ENCODE measurements around the gene MATCAP1. TPM values are rescaled to one million over a fixed set of nuclear protein-coding genes. Genes with fewer than 3 reads are reported as not detected.

Gene MATCAP1
- total RNA-seq, 1 donor from 2014 or later = 79.7 TPM

GRCh38 chr16:67161595-67162058 lies 22.1 kb downstream of the MATCAP1 start:
- intact Hi-C loops (cut with micrococcal nuclease) = loop anchor here (1.0 to 10.0 kb wide), 5 partner anchors 13 to 923 kb away; partner anchors contain the start of genes CTCF, NFATC3 and PDP2

- intact Hi-C loops (cut with micrococcal nuclease) = loop anchor here (1.0 to 2.0 kb wide), 13 partner anchors 9 to 205 kb away; partner anchors contain the start of genes B3GNT9, E2F4, FHOD1 and MATCAP1
Observed at GRCh38 chr16:67158637-67159600, 24.8 kb downstream of the MATCAP1 start.

GRCh38 chr16:67157892-67158635 lies 25.7 kb downstream of the MATCAP1 start:
- intact Hi-C loops (cut with micrococcal nuclease) = loop anchor here (2.0 kb wide), 1 partner anchor 173 kb away; no protein-coding TSS in a partner anchor

- intact Hi-C loops (cut with micrococcal nuclease) = no loop called here
Observed at GRCh38 chr16:67157106-67157748, 26.5 kb downstream of the MATCAP1 start.

GRCh38 chr16:67156143-67156844 lies 27.5 kb downstream of the MATCAP1 start:
- intact Hi-C loops (cut with micrococcal nuclease) = no loop called here

- intact Hi-C loops (cut with micrococcal nuclease) = loop anchor here (1.0 kb wide), 4 partner anchors 137 to 208 kb away; no protein-coding TSS in a partner anchor
Observed at GRCh38 chr16:67155295-67156142, 28.2 kb downstream of the MATCAP1 start.

- intact Hi-C loops (cut with micrococcal nuclease) = loop anchor here (1.0 kb wide), 4 partner anchors 136 to 207 kb away; no protein-coding TSS in a partner anchor
Observed at GRCh38 chr16:67154578-67155294, 29.0 kb downstream of the MATCAP1 start.

- intact Hi-C loops (cut with micrococcal nuclease) = loop anchor here (2.0 kb wide), 1 partner anchor 43 kb away; the partner anchor contains the start of gene PHAF1
Observed at GRCh38 chr16:67151431-67152097, 32.2 kb downstream of the MATCAP1 start.

- intact Hi-C loops (cut with micrococcal nuclease) = loop anchor here (1.0 to 2.0 kb wide), 2 partner anchors 8 to 42 kb away; partner anchors contain the start of genes FBXL8, PHAF1 and TRADD
Observed at GRCh38 chr16:67150833-67151396, 32.8 kb downstream of the MATCAP1 start, which contains the start of gene B3GNT9. Gene B3GNT9 (minus strand): TSS chr16:67150998. CDS start chr16:67150485, 513 bp downstream.

GRCh38 chr16:67150047-67150832 lies 33.5 kb downstream of the MATCAP1 start:
- intact Hi-C loops (cut with micrococcal nuclease) = loop anchor here (1.0 to 2.0 kb wide), 2 partner anchors 9 to 41 kb away; partner anchors contain the start of genes FBXL8, PHAF1 and TRADD

- intact Hi-C loops (cut with micrococcal nuclease) = loop anchor here (1.0 to 2.0 kb wide), 2 partner anchors 10 to 41 kb away; partner anchors contain the start of genes FBXL8, PHAF1 and TRADD
Observed at GRCh38 chr16:67149276-67150046, 34.3 kb downstream of the MATCAP1 start.

- intact Hi-C loops (cut with micrococcal nuclease) = no loop called here
Observed at GRCh38 chr16:67148656-67149275, 35.0 kb downstream of the MATCAP1 start.

- intact Hi-C loops (cut with micrococcal nuclease) = no loop called here
Observed at GRCh38 chr16:67148221-67148620, 35.5 kb downstream of the MATCAP1 start.

GRCh38 chr16:67147437-67148140 lies 36.2 kb downstream of the MATCAP1 start:
- intact Hi-C loops (cut with micrococcal nuclease) = no loop called here

Measured in T-helper 1 cell treated with Interleukin-12 subunit alpha and Interleukin-12 subunit beta and Interleukin-4 antibody, amounts not matched to agents 30 ng/mL and 1 ng/mL, for 36 hours (primary cell).